GM15510 (cell line): Measurements from ENCODE around the gene VSTM4.

Experiments
- POLR2A ChIP-seq: IDR thresholded peaks from 3 replicates; pipeline ENCODE4 v1.6.1; 2011; ENCODE audit warnings: borderline replicate concordance; ENCODE audit not compliant: insufficient read length; ENCODE audit errors: extremely low read depth

VSTM4 gene

GRCh38 chr10:49132362-49132737 is 17.0 kb upstream of the VSTM4 start:
- TF ChIP-seq POLR2A = no peak

GRCh38 chr10:49131507-49132361 is 16.4 kb upstream of the VSTM4 start:
- no peak for TF ChIP-seq POLR2A

GRCh38 chr10:49129376-49129775 is 14.1 kb upstream of the VSTM4 start:
- no peak for TF ChIP-seq POLR2A

DNA sequence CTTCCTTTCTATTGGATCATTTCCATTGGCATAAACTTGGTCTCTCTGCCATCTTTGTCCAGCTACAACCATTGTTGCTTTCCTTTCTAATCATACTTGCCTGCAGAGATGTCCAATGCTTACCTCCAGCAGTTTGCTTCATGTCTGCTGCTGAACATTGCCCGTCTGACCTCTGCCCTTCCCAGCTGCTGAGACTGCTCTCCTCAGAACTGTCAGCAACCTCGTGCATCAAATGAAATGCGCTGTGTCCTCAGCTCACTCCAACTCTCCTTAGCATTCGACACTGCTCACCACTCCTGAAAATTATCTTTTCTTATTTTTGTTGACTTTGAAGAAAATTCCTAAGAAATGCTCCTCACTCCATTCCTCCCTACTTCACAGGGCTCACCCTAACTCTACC is 13.5 kb upstream of the VSTM4 start:
- TF ChIP-seq POLR2A = no peak

DNA sequence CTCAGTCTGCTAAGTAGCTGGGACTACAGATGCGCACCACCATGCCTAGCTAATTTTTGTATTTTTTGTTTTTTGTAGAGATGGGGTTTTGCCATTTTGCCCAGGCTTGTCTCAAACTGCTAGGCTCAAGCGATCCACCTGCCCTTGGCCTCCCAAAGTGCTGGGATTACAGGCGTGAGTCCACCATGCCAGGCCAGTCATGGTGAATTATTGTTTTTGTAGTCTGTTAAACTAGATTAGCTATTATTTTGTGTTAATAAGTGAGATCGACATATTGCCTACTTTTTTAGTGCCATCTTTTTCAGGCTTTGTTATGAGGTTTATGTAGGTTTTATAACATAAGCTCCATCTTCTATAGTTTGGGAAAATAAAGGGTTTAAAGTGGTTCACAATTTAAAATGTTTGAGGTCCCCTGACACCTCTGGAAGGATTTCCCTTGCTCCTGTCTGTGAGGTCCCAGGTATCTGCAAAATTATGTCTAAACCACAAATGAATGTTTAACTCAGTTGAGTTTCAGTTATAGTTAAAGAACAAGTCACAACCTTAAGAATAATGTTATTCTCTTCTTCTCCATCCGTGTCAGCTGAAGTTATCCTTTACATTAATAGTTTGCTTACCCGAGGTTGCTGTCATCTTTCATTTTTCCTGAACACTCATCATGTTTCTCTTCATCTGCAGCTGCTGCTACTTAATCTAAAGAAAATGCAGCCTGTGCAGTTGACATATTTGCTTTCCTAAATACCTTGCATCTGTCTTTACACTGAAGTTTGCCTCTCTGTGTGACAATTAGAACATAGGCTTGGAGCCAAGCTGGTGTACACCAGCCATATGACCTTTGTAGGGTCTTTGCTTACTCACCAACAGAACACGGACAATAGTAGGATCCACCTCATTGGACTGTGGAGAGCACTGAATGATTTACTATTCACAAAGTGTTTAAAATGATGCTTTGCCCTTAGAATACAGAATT is 8.9 kb upstream of the VSTM4 start:
- TF ChIP-seq POLR2A = no peak

GRCh38 chr10:49120911-49121310 is 5.6 kb upstream of the VSTM4 start:
- no peak for TF ChIP-seq POLR2A

- no peak for TF ChIP-seq POLR2A
Observed at GRCh38 chr10:49119746-49120145, 4.4 kb upstream of the VSTM4 start.

DNA sequence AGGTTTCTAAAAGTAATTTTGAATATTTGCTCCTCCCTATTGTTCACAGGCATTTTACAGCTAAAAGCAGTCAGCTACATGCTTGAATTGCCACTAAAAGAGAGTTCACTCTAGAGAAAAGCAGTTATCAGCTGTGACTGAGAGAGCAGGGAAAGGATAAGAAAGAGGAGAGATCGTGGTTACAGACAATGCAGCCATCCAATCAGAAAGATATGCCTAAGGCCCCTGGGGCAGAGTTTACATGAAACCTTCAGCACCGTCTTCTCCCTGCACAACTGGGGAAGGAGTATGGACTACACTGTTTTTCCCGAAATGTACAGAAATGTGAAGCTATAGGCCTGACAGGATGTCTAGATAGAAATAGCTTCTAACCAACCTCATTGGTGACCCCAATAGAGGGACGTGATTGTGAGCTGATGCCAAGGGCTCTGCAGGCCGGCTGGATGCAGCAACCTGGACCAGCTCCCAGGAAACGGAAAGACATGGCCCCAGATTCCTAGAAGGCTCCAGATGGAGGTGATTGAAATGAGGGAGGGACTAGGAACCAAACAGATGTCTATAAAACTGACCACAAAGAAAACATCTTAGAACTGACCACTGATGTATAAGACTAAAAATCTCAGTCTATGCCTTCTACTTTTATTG is 3.2 kb upstream of the VSTM4 start:
- no peak for TF ChIP-seq POLR2A

GRCh38 chr10:49117376-49118070 is 2.2 kb upstream of the VSTM4 start:
- TF ChIP-seq POLR2A = no peak

DNA sequence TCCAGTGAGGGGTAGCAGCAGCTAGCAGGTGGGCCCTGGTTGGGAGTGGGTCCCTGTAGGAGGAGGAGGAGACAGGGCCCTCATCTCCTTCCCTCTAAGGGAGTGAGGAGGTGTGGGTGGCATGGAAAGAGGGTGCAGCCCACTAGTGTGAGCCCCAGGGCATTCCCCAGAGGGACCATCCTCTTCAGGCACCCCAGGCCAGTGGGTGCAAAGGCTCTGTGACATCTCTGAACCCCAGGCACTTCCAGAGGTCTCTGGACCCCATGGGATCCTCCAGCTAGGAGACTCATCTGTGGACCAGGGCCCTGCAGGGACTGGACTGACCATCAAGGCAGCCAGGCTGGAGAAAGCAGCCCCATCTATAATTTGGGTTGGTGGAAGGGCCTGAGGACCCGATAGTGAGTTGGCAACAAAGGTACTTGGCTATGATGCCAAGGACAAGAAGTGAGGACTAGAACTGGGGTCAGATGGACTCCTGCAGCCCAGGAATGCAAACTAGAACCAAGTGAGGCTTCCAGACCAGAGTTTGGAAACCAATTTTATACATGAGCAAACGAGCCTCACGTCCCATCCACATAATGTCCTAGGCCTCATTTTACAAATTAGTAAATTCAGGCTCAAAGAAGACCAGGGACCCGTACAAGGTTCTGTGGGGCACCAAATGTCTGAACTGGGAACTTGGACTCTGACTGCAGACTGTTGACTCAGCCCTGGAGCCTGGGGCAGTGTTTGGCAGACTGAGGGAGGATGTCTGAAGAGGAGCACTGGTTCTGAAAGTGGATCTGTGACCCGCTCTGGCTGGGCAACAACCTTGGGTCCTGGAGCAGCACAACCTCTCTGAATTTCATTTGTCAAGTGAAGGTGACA is 1.4 kb upstream of the VSTM4 start:
- TF ChIP-seq POLR2A = no peak

DNA sequence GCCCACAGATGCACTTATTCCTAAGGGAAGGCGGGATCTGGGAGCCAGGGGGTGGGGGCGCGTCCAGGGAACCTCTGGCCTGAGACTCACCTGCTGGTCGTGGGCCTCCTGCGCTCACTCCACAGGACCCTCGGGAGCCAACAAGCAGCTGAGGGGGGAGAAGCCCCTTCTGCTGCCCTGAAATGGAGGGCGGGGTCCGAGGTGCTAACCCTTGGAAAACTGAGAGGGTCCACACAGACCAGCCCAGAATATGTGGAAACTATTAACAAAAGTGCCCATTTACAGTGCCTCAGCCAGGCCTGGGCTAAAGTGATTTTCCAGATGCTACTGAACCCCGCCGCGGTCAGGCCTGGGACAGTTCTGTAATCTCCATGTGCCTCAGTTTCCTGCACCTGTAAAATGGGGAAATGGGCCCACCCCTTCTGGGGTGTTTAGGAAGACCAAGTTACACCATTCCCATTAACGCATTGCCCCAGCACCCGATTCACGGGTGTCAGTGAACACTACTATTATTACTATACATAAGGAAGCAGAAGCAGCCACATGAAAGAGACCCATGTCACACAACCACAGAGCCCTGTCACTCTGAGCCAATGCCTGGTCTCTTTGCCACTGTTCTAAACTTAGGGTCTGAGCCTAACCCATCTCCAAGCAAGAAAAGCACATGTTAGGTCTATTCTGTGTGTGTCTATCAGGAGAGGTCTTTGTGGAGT is 630 bp upstream of the VSTM4 start:
- TF ChIP-seq POLR2A = no peak

DNA sequence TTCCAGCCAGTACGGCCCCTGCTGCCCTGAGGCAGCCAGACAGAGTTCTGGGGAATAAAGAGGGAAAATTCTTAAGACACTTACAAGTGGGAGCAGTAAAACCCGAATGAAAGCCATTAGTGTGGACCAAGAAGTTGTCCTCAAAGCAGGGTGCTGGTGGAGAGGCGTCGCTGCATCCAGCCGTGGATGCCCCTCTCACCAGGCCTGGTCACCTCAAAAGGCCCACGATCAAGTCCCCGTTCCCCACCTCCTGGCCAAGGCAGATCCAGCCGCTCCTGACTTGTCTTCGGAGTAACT is 656 bp downstream of the VSTM4 start:
- no peak for TF ChIP-seq POLR2A

DNA sequence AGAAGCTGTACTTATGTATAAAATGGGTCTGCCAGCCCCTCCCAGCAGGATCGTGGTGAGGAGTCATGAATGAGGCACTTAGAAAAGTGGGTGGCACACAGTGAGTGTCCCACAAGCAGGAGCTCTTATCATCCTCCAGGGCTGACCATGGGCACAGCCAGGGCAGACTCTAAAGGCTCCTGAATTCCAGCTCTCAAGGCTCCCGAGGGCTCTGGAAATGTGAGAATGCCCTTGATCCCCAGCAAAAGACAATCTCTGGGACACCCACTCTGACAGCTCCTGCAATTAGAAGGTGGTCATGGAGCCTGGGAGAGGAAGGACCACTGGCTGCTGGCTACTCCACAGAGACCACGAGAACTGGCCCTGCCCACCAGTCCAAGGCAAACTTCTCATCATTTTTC is 1.6 kb downstream of the VSTM4 start:
- TF ChIP-seq POLR2A = no peak
